ENCODE measurements around the gene CHCHD4.

DNA sequence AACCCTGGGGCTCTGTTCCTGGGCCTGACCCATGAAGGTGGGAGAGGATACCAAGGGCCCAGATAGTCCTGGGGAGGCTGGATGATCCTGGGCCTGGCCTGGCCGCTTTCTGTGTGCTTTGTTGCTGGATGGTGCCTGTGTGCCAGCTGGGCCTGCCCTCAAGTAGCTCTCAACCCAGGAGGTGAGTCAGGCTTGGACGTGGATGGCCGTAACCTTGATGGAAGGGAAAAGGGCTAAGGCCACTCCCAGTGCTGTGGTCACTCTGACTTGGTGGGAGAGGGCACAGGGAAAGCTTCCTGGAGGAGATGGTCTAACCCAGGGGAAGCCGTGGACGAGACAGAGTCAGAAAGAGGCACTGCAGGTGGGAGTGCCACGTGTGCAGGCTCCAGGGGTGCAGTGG, 9.6 kb upstream of the CHCHD4 start:
- TF ChIP-seq CTCF (IDR thresholded peaks at IDR 0.05) (no peak), POLR2AphosphoS5 (IDR thresholded peaks at IDR 0.05; ENCODE audit: low read depth, low read length) (no peak), TCF7L2 (IDR thresholded peaks at IDR 0.05; ENCODE audit: low read depth, low read length) (no peak)

Data from Panc1 (cell line).